SK-MEL-5 (cell line): ENCODE results near the gene ANK2. TPM values are rescaled to one million over a fixed set of nuclear protein-coding genes. Genes with fewer than 3 reads are reported as not detected.

Experiments
- DNase-seq: peaks from one replicate; pipeline ENCODE4 v3.0.0-alpha.2; 2016; ENCODE audit warnings: low read depth, low spot score
- in situ Hi-C: cut with HindIII; loops from 2 replicates; pipeline ENCODE4 v1.10.0; 2016; ENCODE audit warnings: low sequenced_read_pairs, high pct_unique_total_duplicates, low pct_unique_long_range_greater_than_20kb
- small RNA-seq, 2 experiments: library from RNA; depleted of rRNA; stranded (forward); fragments of <200 nt; gene quantifications; one replicate each; pipeline ENCODE3, GENCODE V24; 2014
- total RNA-seq: library from RNA; depleted of rRNA; stranded (reverse); fragments of >200 nt; shearing (Covaris generic); gene quantifications from 2 replicates; pipeline ENCODE4 v1.2.3, GENCODE V29; 2014

The ANK2 gene
- total RNA-seq, 1 experiment from 2014 or later = 91.1 TPM

GRCh38 chr4:113419631-113420030 is 370.2 kb downstream of the ANK2 start:
- in situ Hi-C loops = no loop called here
- DNase-seq = no peak

GRCh38 chr4:113420938-113421337 is 371.5 kb downstream of the ANK2 start:
- in situ Hi-C loops = no loop called here
- no peak for DNase-seq

GRCh38 chr4:113423631-113424030 is 374.2 kb downstream of the ANK2 start:
- in situ Hi-C loops = no loop called here
- no peak for DNase-seq

- no peak for DNase-seq
- in situ Hi-C loops = no loop called here
Observed at GRCh38 chr4:113433116-113433515, 383.7 kb downstream of the ANK2 start.

Small RNAs within 50 kb of the gene (small RNA-seq; reads per million reads assigned to genes)
- gene MIR8082 (0 reads per million in 2 experiments), gene RN7SL184P (0 reads per million in 2 experiments), gene RNU1-138P (0 reads per million in 2 experiments)
